HepG2 (cell line): ENCODE measurements around the gene OAF. TPM values are rescaled to one million over a fixed set of nuclear protein-coding genes. Genes with fewer than 3 reads are reported as not detected.

ENCODE experiments used
- ATAC-seq: fragments of 200-7000 bp; cut with Tn5 transposase; 3 replicates; pipeline ENCODE4 v1.9.1; 2020; ENCODE audit warnings: mild to moderate bottlenecking, moderate library complexity
- BruUV-seq: library from RNA; stranded (reverse); fragments of 400-500 nt; replicated peaks from 2 replicates; lab custom pipeline; 2021; lab: Mats Ljungman, UMichigan
- CTCF ChIA-PET: fragments of 300-600 bp; formaldehyde crosslinking; extraction: SDS; loops from one replicate; lab custom pipeline; 2021; ENCODE audit warnings: low total read pairs, inconsistent platforms, low intra/inter-chr PET ratio; lab: Yijun Ruan, JAX
- POLR2A ChIA-PET: fragments of 350-600 bp; sonication (Branson Sonifier 250); formaldehyde crosslinking; loops from one replicate; lab custom pipeline; 2020; ENCODE audit warnings: antibody characterized with exemption, inconsistent platforms; lab: Yijun Ruan, JAX
- DNase-seq: peaks from one replicate; pipeline ENCODE4 v3.0.0-alpha.2; 2015; ENCODE audit warnings: low spot score
- FAIRE-seq: peaks from 3 replicates; lab custom pipeline; 2011; peaks lifted over from hg19 to GRCh38; lab: Jason Lieb, UNC
- H2AFZ ChIP-seq: one replicate; pipeline ENCODE4 v1.6.1; 2011; ENCODE audit warnings: low read length, inconsistent platforms
- H3K27ac ChIP-seq: fragments of 300-600 bp; 3 replicates; pipeline ENCODE4 v1.8.0; 2011; ENCODE audit warnings: mixed run types, mild to moderate bottlenecking, mixed read lengths, low read length, inconsistent platforms; ENCODE audit not compliant: insufficient read depth; ENCODE audit errors: extremely low read length
- H3K27me3 ChIP-seq, 2 experiments: fragments of 200-600 bp in 1 of 2; 2 replicates in 1 of 2; 3 replicates in 1 of 2; pipeline versions ENCODE4 v1.6.0 to v1.8.0; 2011; ENCODE audit warnings: low read length in 2 of 2, mild to moderate bottlenecking in 2 of 2, moderate library complexity in 2 of 2, inconsistent platforms in 1 of 2; ENCODE audit not compliant: insufficient read depth in 2 of 2, control insufficient read depth in 1 of 2
- H3K36me3 ChIP-seq, 2 experiments: fragments of 200-600 bp in 1 of 2; replicated peaks in 1 of 2; 2 replicates in 1 of 2; 3 replicates in 1 of 2; pipeline versions ENCODE4 v1.5.1 to v1.8.0; 2011; ENCODE audit warnings: low read length in 2 of 2, inconsistent platforms in 1 of 2; ENCODE audit not compliant: insufficient read depth in 2 of 2, control insufficient read depth in 1 of 2
- H3K4me1 ChIP-seq: 2 replicates; pipeline ENCODE4 v1.5.1; 2012; ENCODE audit warnings: low read length, inconsistent platforms; ENCODE audit not compliant: insufficient read depth
- H3K4me2 ChIP-seq: 2 replicates; pipeline ENCODE4 v1.6.0; 2011; ENCODE audit warnings: low read depth, low read length, inconsistent platforms
- H3K4me3 ChIP-seq, 3 experiments: fragments of 200-600 bp in 1 of 3; sonication (generic), shearing (Covaris generic) in 1 of 3; replicated peaks in 1 of 3; 2 replicates each; pipeline ENCODE4 v1.5.1; 2011 to 2016; ENCODE audit warnings: low read length in 3 of 3, inconsistent platforms in 2 of 3, low read depth in 2 of 3, mild to moderate bottlenecking in 2 of 3, control low read depth in 1 of 3, mixed read lengths in 1 of 3; ENCODE audit not compliant: insufficient read depth in 1 of 3
- H3K79me2 ChIP-seq: one replicate; pipeline ENCODE4 v1.6.1; 2011; ENCODE audit warnings: low read length, inconsistent platforms; ENCODE audit not compliant: insufficient read depth
- H3K9ac ChIP-seq: 2 replicates; pipeline ENCODE4 v1.6.0; 2011; ENCODE audit warnings: mild to moderate bottlenecking, low read depth, low read length, inconsistent platforms; ENCODE audit not compliant: insufficient read depth
- H3K9me3 ChIP-seq: 2 replicates; pipeline ENCODE4 v1.5.1; 2012; ENCODE audit warnings: mild to moderate bottlenecking, low read length
- H4K20me1 ChIP-seq: 2 replicates; pipeline ENCODE4 v1.6.0; 2011; ENCODE audit warnings: inconsistent platforms, mild to moderate bottlenecking, low read length, moderate library complexity; ENCODE audit not compliant: insufficient read depth
- CEBPB ChIP-seq: IDR thresholded peaks from 2 replicates; pipeline ENCODE4 v1.6.1; 2011; ENCODE audit warnings: low read depth, low read length, improper control_type of control experiment, borderline replicate concordance
- CEBPG ChIP-seq: IDR thresholded peaks from 2 replicates; pipeline ENCODE4 v1.6.1; 2016
- GMEB1 ChIP-seq: sonication (generic); formaldehyde crosslinking; IDR thresholded peaks from 2 replicates; pipeline ENCODE4 v1.5.1; 2020; ENCODE audit warnings: missing genetic modification reagents, mild to moderate bottlenecking, borderline replicate concordance
- HMG20B ChIP-seq: conservative IDR thresholded peaks from 2 replicates; pipeline ENCODE4 v1.6.1; 2016; ENCODE audit warnings: missing genetic modification reagents, missing compliant biosample characterization
- KAT8 ChIP-seq: IDR thresholded peaks from 2 replicates; pipeline ENCODE4 v1.6.1; 2016; ENCODE audit warnings: missing genetic modification reagents, missing compliant biosample characterization
- KLF12 ChIP-seq: sonication (generic); formaldehyde crosslinking; IDR thresholded peaks from 2 replicates; pipeline ENCODE4 v1.4.0; 2020; ENCODE audit warnings: missing genetic modification reagents, borderline replicate concordance
- TGIF2 ChIP-seq: IDR thresholded peaks from 2 replicates; pipeline ENCODE4 v1.6.1; 2016; ENCODE audit warnings: control low read depth, missing compliant biosample characterization
- ZNF296 ChIP-seq: sonication (generic); formaldehyde crosslinking; conservative IDR thresholded peaks from 2 replicates; pipeline ENCODE4 v1.5.0; 2020; ENCODE audit warnings: mild to moderate bottlenecking, missing genetic modification reagents
- ZNF484 ChIP-seq: sonication (generic); formaldehyde crosslinking; IDR thresholded peaks from 2 replicates; pipeline ENCODE4 v1.5.1; 2020; ENCODE audit warnings: mild to moderate bottlenecking, low read depth, missing genetic modification reagents, borderline replicate concordance
- ZNF629 ChIP-seq: sonication (generic); formaldehyde crosslinking; conservative IDR thresholded peaks from 2 replicates; pipeline ENCODE4 v1.5.0; 2020; ENCODE audit warnings: missing genetic modification reagents
- ZSCAN22 ChIP-seq: sonication (generic); formaldehyde crosslinking; IDR thresholded peaks from 2 replicates; pipeline ENCODE4 v1.4.0; 2020; ENCODE audit warnings: mild to moderate bottlenecking, missing genetic modification reagents
- WGBS: methylation state at CpG from one replicate; pipeline ENCODE4 v1.1.6; 2017; ENCODE audit warnings: low lambda C conversion rate; 5-methylcytosine and 5-hydroxymethylcytosine counted together
- in situ Hi-C: cut with HindIII; loops from 2 replicates; pipeline ENCODE4 v1.10.0; 2017; ENCODE audit warnings: low pct_unique_long_range_greater_than_20kb; ENCODE audit not compliant: extremely low pct_ligation_motif_present
- intact Hi-C: fragments of 100-400 bp; cut with micrococcal nuclease; formaldehyde crosslinking; loops from one replicate; pipeline ENCODE4 v1.10.0; 2022; ENCODE audit not compliant: unreplicated experiment
- polyA plus RNA-seq, 8 experiments: library from polyadenylated mRNA; depleted of rRNA in 3 of 8; stranded (reverse) in 7 of 8; unstranded in 1 of 8; fragments of >200 nt; fragmentation: Illumina TruSeq in 4 of 8; extraction: Trizol in 4 of 8; gene quantifications; 2 replicates each; pipeline versions ENCODE4 v1.2.1 to v1.2.3, GENCODE V29; 2011 to 2016; ENCODE audit warnings: low read depth in 4 of 8, missing spikeins in 1 of 8, mixed read lengths in 1 of 8; ENCODE audit not compliant: insufficient read depth in 1 of 8
- total RNA-seq, 5 experiments: library from RNA; depleted of rRNA; stranded (reverse); fragments of >200 nt; fragmentation: Illumina TruSeq; extraction: Trizol; gene quantifications; 2 replicates each; pipeline ENCODE4 v1.2.3, GENCODE V29; 2016; ENCODE audit warnings: low read depth in 1 of 5
- TF ChIP-seq, protein P1 (sequence below): sonication (generic); formaldehyde crosslinking; IDR thresholded peaks from 2 replicates; pipeline ENCODE4 v1.4.0; 2020; ENCODE audit warnings: missing genetic modification reagents
- TF ChIP-seq, protein P2 (sequence below): IDR thresholded peaks from 2 replicates; pipeline ENCODE4 v1.6.1; 2016; ENCODE audit warnings: low read depth, missing genetic modification reagents, missing compliant biosample characterization

Gene OAF
- total and polyA plus RNA-seq, 2 of the 13 experiments (the other 11 are each of a cell fraction or from before 2014, with no cell fraction given), result 63.7 to 94.6 TPM

DNA sequence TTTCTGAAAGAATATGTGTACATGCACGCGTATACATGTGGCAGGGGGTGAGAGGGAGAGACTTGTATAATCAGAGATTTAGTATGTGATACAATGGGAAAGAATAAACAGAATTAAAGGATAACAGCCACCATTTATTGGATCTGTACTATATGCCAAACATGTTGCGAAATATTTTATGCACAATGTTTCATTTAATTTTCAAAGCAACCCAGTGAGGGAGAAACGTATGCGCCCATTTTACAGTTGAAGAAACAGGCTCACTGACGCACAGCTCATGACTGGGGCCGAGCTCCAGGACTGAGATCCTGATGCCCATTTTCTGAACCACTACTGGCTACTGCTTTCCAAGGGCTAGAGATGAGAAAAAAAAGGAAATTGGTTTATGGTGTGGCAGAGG, 3.3 kb upstream of the OAF start:
- Histone ChIP-seq H3K4me2 (peak overlapping the region; percentile 72), H4K20me1 (no peaks in the 10 kb centered on the region), H3K9ac (peak overlapping the region; percentile 26), H3K27ac (peak overlapping the region; percentile 52), H3K79me2 (peaks cover 17% of the 10 kb centered on the region), H3K36me3 (no peaks in the 10 kb centered on the region), H3K27me3 (no peaks in the 10 kb centered on the region), H3K4me1 (peaks cover 68% of the 10 kb centered on the region), H3K9me3 (no peaks in the 10 kb centered on the region), H2AFZ (no peak overlapping the region), H3K4me3 (peak overlapping the region; percentile 19 to 51 (median 21); a peak in 5 of 6 replicates)
- no peak for TF ChIP-seq KLF12 (CRISPR knock-in tag)
- TF ChIP-seq CEBPB, result peak; percentile 73
- TF ChIP-seq ZNF296, result no peak
- TF ChIP-seq, protein P1, sequence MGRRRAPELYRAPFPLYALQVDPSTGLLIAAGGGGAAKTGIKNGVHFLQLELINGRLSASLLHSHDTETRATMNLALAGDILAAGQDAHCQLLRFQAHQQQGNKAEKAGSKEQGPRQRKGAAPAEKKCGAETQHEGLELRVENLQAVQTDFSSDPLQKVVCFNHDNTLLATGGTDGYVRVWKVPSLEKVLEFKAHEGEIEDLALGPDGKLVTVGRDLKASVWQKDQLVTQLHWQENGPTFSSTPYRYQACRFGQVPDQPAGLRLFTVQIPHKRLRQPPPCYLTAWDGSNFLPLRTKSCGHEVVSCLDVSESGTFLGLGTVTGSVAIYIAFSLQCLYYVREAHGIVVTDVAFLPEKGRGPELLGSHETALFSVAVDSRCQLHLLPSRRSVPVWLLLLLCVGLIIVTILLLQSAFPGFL (CRISPR knock-in tag), result no peak
- no peak for TF ChIP-seq TGIF2 (CRISPR knock-in tag)
- no peak for TF ChIP-seq ZNF484 (CRISPR knock-in tag)
- TF ChIP-seq, protein P2, sequence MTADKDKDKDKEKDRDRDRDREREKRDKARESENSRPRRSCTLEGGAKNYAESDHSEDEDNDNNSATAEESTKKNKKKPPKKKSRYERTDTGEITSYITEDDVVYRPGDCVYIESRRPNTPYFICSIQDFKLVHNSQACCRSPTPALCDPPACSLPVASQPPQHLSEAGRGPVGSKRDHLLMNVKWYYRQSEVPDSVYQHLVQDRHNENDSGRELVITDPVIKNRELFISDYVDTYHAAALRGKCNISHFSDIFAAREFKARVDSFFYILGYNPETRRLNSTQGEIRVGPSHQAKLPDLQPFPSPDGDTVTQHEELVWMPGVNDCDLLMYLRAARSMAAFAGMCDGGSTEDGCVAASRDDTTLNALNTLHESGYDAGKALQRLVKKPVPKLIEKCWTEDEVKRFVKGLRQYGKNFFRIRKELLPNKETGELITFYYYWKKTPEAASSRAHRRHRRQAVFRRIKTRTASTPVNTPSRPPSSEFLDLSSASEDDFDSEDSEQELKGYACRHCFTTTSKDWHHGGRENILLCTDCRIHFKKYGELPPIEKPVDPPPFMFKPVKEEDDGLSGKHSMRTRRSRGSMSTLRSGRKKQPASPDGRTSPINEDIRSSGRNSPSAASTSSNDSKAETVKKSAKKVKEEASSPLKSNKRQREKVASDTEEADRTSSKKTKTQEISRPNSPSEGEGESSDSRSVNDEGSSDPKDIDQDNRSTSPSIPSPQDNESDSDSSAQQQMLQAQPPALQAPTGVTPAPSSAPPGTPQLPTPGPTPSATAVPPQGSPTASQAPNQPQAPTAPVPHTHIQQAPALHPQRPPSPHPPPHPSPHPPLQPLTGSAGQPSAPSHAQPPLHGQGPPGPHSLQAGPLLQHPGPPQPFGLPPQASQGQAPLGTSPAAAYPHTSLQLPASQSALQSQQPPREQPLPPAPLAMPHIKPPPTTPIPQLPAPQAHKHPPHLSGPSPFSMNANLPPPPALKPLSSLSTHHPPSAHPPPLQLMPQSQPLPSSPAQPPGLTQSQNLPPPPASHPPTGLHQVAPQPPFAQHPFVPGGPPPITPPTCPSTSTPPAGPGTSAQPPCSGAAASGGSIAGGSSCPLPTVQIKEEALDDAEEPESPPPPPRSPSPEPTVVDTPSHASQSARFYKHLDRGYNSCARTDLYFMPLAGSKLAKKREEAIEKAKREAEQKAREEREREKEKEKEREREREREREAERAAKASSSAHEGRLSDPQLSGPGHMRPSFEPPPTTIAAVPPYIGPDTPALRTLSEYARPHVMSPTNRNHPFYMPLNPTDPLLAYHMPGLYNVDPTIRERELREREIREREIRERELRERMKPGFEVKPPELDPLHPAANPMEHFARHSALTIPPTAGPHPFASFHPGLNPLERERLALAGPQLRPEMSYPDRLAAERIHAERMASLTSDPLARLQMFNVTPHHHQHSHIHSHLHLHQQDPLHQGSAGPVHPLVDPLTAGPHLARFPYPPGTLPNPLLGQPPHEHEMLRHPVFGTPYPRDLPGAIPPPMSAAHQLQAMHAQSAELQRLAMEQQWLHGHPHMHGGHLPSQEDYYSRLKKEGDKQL (CRISPR knock-in tag), result 0 out of 2 replicates have a peak, but pooled peaks have one; percentile 10
- TF ChIP-seq ZSCAN22 (CRISPR knock-in tag), result no peak
- no peak for TF ChIP-seq KAT8 (CRISPR knock-in tag)
- no peak for TF ChIP-seq GMEB1
- peak; percentile 94 for TF ChIP-seq ZNF629 (CRISPR knock-in tag)
- TF ChIP-seq CEBPG (CRISPR knock-in tag), result peak; percentile 37; the same call in 1 of the 2 replicates
- TF ChIP-seq HMG20B (CRISPR knock-in tag), result no peak
- no peak for ATAC-seq
- POLR2A ChIA-PET, result interaction anchor here (1.0 to 5.4 kb wide), 10 partner anchors 10 to 467 kb away, joined by 3 to 92 read pairs (median 6); partner anchors contain the start of gene ARHGEF12
- in situ Hi-C loops (no loop called here), intact Hi-C loops (no loop called here)
- BruUV-seq, result no TSS peak
- CTCF ChIA-PET, result no interaction called here
- WGBS, result 47% methylated on average over 7 of the region's 7 CpGs
- DNase-seq, result no peak
- FAIRE-seq, result no peak
